NCI-H226 (cell line): ENCODE data around the gene OSER1.
"Not testable (repeated sequence)": the region's sequence is repeated elsewhere in the genome, so short reads cannot be mapped to it uniquely, and the experiment has no call there.

Experiments
- DNase-seq: peaks from one replicate; pipeline ENCODE4 v3.0.0-alpha.2; 2015

Gene OSER1

DNA sequence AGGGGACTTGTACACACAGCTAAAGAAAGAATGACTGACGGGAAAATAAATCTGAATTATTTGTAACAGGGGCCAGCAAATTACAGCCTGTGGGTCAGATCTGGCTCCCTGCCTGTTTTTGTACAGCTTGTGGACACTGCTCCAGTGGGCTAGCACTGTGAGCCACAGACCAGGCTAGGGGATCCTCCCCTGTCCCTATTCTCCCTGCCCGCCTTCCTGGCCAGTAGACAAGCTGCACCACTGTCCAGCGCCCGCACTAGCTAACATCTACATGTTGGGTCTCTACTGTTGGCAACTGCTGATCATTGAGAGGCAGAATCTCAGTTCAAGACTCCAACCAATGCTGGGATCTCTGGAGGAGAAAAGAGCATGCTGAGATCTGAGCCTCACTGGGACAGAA lies 10.7 kb downstream of the OSER1 start:
- DNase-seq, result no peak

- no peak for DNase-seq
These were observed 11.7 kb downstream of the OSER1 start for GRCh38 chr20:44198872-44199271.

DNA sequence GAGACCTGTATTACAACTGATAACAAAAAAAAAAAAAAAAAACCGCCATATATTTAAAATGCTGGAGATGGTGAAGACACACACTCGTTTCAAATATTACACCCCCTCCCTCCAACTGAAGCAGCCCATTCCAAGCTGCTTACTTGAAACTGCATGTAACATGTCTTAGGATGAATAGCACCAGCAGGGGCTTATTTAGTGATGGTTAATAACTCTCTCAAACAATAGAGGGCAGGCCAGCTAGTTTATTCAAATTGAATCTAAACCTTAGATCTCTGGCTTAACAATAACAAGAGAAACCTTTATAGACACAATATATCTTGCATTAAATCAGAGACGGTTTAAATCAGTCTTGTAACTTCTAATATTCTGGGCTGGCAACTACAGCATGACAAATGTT lies 14.3 kb downstream of the OSER1 start:
- no peak for DNase-seq

DNA sequence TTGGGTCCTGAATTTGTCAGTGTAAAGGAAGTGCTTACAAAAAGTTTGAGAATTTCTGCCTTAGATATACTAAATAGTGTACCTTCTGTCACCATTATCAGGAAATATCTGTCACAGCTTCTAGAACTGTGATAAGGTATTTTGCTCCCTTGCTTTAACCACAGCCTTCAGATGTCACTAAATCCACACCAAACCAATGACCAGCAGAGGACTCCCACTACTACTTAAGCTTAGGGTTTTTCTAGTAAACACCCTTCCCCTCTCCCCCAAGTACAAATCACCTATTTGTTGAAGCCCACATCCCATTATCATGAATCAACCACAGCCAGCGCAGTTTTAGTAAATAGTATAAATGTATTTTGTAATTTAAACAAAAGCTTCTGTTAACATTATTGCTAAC lies 15.0 kb downstream of the OSER1 start:
- DNase-seq, result no peak

GRCh38 chr20:44193801-44194200 lies 16.8 kb downstream of the OSER1 start:
- DNase-seq, result no peak

DNA sequence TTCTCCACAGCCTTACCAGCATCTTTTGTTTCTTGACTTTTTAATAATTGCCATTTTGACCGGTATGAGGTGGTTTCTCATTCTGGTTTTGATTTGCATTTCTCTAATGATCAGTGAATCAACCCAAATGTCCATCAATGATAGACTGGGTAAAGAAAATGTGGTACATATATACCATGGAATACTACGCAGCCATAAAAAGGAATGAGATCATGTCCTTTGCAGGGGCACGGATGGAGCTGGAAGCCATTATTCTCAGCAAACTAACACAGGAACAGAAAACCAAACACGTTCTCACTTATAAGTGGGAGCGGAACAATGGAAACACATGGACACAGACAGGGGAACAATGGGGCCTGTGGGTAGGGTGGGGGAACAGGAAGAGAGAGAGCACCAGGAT lies 18.9 kb downstream of the OSER1 start:
- not testable (repeated sequence) for DNase-seq

DNA sequence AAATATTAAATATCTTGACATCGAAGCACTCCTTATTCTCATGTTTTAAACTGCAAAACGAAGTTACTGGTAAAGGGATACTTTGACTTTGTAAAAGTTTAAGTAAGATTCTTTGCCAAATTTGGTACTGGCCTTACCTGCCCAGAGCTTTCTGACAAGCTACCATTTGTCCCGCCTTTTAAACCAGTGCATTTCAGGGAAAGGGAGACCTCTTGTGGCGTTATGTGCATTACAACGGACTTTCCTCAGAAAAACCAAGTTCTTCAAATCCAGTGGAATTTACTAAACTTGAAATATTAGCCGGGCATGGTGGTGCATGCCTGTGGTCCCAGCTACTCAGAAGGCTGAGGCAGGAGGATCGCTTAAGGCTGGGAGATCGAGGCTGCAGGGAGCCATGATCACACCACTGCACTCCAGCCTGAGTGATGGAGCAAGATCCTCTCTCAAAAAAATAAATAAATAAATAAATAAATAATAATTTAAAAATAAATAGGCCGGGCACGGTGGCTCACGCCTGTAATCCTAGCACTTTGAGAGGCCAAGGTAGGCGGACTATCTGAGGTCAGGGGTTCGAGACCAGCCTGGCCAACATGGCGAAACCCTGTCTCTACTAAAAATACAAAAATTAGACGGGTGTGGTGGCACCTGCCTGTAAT lies 20.2 kb downstream of the OSER1 start:
- DNase-seq, result peak; percentile 30

- DNase-seq, result peak; percentile 57
These were observed 21.8 kb downstream of the OSER1 start for GRCh38 chr20:44188752-44189151.

GRCh38 chr20:44187772-44188709 lies 22.5 kb downstream of the OSER1 start:
- peak; percentile 26 for DNase-seq

- peak; percentile 94 for DNase-seq
These were observed 23.4 kb downstream of the OSER1 start, which contains the start of gene JPH2 for GRCh38 chr20:44187054-44187771. TSS of gene JPH2 (minus strand) at chr20:44187188. CDS start at chr20:44186705, 483 bp downstream.

DNA sequence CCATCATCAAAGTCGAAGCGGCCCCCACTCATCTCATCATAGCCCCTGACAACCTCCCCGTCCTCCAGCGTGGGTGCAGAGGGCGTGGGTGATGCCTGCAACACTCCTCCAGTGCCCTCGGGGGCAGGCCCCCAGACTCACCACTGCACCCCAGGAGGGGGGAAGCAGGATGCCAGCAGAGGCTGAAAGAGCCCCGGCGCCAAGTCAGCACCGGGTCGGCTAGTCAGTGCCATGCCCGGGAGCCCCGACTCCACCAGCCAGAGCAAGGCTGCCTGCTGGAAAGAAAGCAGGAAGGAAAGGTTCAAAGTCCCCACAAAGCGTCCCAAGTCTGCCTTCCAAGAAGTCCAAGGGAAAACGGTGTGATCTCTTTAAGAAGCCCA lies 23.9 kb downstream of the OSER1 start:
- DNase-seq, result no peak

GRCh38 chr20:44186201-44186600 lies 24.4 kb downstream of the OSER1 start:
- no peak for DNase-seq

DNA sequence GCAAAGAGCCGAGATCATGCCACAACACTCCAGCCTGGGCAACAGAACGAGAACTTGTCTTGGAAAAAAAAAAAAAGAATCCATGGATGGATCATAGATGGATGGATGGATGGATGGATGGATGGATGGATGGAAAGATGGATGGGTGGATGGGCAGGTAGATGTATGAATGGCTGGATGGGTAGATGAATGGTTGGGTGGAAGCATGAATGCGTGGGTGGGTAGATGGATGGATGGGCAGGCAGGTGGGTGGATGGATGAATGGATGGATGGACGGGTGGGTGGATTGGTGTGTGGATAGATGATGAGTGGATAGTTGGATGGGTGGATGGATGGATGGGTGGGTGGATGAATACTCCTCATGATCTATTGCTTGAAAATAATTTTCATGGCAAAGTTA lies 25.0 kb downstream of the OSER1 start:
- DNase-seq, result no peak

- no peak for DNase-seq
These were observed 27.3 kb downstream of the OSER1 start for GRCh38 chr20:44183282-44183681.

GRCh38 chr20:44182863-44183262 lies 27.7 kb downstream of the OSER1 start:
- no peak for DNase-seq

DNA sequence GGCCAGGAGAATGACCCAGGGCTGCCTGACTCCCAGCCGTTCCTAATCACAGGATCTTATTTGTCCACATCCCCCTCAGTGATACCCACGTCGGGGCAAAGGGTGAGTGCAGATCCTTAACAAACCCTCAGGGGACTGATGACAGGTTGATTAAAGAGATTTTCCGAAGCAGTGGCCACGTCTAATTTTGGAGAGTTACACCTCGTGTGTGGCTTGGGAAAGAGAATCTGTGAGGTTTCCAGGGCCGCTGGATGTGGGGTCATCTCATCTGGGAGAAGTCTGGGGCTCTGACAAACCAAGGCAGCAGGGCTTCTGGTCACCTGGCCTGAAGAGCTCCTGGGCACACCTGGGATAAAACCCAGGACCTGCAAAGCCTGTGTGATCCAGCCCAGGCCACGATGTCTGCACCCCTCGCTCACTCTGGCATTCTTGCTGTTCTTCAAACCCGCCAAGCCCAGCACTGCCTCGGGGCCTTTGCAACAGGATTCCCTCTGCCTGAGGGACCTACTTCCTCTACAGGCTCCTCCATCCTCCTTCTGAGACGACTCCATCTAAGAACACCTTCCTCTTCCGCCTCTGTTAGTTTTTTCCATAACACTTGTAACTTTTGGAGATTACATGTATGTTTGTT lies 28.3 kb downstream of the OSER1 start:
- no peak for DNase-seq

DNA sequence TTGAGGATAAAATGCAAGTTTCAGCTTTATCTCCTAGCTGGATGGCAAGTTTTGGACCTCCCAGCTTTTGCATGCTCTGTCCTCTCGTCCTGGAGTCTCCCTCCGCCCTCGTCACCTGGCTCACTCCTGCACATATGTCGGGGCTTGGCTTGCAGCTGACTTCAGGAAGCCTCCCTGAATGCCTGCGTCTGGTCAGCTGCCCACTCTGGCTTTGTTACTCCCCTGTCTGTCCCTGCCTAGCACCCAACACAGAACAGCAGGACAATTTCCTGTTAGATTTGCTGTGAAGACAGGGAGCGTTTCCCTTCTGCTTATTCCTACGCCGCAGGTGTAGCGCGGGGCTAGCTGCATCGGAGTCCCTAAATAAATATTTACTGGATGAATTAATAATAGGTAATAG lies 29.0 kb downstream of the OSER1 start:
- no peak for DNase-seq

DNA sequence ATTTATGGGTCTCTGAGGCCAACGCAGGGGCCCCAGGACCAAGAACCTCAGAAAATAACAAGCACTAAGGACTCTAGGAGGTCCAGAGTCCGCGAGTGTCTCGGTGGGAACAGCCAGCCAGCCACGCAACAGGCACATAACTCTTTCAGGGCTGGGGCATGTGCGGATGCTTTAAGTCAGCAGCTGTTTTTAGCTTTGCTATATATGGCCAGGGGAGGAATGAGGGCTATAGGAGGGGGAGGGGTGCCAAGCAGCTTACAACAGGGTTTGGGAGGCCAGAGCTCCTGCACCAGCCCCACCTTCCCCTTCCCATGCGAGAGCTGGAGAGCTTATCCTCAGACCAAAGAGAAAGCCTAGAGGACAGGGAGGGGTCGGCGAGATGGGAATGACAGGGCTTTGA lies 29.8 kb downstream of the OSER1 start:
- DNase-seq, result no peak

DNA sequence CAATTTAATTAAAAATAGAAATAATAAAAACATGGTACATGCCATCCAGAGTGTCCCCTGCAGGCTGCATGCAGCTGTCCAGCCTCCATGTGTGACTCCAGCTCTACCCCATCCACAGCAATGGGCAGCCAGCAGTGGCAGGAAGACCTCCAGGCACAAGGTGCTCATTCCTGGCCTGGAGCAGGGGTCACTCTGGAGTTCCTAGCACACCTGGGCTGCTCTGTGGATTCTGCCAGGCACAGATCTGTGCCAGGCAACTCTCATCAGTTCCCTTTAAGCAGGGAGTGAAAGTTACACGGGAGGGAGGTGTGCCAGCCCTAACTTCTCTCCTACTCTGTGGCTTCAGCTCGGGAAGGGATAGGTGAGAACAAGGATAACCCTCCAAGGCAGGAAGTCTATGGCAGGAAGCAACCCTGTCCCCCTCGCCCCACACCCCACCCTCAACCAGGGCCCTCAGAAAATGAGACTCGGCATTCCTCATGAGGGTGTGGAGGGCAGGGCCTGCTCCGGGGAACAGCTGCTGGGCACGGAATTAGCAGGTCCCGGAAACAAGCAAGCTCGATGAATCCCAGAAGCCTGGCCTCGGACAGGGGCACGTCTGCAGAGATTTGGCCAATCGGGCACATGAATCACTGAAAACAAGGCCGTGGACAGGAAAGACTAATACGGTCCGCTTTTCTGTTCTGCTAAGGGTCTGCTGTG lies 33.6 kb downstream of the OSER1 start:
- DNase-seq, result no peak

DNA sequence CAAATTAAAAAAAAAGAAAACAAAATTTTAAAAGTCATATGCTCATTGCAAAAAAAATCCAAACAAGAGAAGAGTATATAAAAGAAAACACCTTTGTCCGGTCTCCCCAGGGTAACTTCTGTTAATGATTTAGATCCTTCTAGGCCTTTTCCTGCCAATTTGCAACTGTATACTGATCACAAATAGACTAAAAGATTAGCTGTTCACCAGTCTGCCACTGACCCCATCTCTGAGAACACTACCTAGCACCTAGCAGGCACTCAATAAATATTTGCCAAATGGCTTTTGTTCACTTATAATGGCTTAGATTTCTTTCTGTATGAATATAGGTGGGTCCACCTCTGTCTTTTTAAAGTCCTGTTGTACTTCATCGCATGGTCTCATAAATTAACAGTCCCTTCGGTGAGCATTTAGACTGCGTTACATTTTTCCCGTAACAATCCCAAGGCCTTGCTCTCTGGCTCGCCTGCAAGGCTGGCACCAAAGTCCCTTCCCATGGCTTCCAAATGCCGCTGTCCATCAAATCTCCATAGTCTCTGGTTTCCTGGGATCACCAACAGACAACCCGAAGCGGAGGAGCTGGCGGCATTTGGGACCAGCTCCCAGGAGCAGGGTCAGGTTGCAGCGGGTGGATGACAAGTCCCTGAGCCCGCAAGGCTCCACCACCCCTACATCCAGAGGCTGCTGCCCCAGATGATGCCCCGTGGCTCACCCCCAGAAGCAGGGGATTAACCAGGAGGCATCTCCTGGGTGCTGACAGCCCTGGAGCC lies 35.4 kb downstream of the OSER1 start:
- no peak for DNase-seq

GRCh38 chr20:44173846-44174245 lies 36.7 kb downstream of the OSER1 start:
- DNase-seq, result no peak

GRCh38 chr20:44173116-44173515 lies 37.5 kb downstream of the OSER1 start:
- no peak for DNase-seq
